ENCODE measurements around the gene FABP1.

DNA sequence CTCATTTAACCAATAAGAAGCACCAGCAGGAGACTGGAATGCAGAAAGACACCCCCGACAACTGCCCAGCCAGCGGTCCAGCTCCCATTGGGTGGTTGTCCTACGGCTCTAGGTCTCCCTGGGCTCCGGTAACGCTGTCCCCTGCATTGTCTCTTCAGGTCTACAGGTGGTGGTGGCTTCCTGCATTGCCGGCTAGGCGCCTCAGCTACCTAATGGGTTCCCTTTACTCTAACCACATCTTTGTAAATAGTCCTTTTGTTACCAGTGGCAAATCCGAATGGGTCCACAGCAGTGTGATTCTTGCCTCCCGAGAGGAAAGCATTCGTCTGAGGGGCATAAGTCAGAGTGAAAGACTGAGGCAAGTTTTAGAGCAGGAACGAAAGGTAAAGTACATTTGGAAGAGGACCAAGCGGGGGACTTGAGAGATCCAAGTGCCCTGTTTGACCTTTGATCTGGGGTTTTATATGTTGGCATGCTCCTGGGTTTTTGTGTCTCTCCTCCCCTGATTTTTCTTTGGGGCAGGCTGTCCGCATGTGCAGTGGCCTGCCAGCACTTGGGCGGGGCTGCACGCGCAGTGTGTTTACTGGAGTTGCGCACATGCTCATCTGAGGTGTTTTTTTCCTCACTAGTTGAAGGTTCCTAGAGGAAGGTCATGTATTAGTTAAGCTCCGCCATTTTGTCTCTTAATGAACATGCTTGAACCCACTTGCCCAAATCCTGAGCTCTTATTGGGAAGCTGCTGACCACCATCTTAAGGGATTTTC lies 11.0 kb downstream of the FABP1 start:
- TF ChIP-seq, protein P1, sequence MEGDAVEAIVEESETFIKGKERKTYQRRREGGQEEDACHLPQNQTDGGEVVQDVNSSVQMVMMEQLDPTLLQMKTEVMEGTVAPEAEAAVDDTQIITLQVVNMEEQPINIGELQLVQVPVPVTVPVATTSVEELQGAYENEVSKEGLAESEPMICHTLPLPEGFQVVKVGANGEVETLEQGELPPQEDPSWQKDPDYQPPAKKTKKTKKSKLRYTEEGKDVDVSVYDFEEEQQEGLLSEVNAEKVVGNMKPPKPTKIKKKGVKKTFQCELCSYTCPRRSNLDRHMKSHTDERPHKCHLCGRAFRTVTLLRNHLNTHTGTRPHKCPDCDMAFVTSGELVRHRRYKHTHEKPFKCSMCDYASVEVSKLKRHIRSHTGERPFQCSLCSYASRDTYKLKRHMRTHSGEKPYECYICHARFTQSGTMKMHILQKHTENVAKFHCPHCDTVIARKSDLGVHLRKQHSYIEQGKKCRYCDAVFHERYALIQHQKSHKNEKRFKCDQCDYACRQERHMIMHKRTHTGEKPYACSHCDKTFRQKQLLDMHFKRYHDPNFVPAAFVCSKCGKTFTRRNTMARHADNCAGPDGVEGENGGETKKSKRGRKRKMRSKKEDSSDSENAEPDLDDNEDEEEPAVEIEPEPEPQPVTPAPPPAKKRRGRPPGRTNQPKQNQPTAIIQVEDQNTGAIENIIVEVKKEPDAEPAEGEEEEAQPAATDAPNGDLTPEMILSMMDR (conservative IDR thresholded peaks at IDR 0.05) = no peak
- TF ChIP-seq ZFX (IDR thresholded peaks at IDR 0.05) = no peak
